Smooth muscle cell (in vitro differentiated cells): ENCODE data around the gene EDARADD. TPM values are rescaled to one million over a fixed set of nuclear protein-coding genes. Genes with fewer than 3 reads are reported as not detected.
"Not testable (repeated sequence)": the region's sequence is repeated elsewhere in the genome, so short reads cannot be mapped to it uniquely, and the experiment has no call there.

Source experiments
- DNase-seq: peaks from one replicate; lab custom pipeline; 2025; ENCODE audit not compliant: unreplicated experiment; lab: John Stamatoyannopoulos, UW
- H2AFZ ChIP-seq: fragments of 200-600 bp; sonication (generic); 2 replicates; pipeline ENCODE4 v1.6.0; 2016; ENCODE audit warnings: antibody characterized with exemption, low read depth, mild to moderate bottlenecking
- H3F3A ChIP-seq: fragments of 200-600 bp; sonication (generic); 2 replicates; pipeline ENCODE4 v1.6.0; 2017; ENCODE audit warnings: antibody characterized with exemption, low read depth
- H3K27ac ChIP-seq: fragments of 200-600 bp; sonication (generic); 2 replicates; pipeline ENCODE4 v1.5.1; 2016; ENCODE audit warnings: low read depth, mild to moderate bottlenecking
- H3K27me3 ChIP-seq: fragments of 200-600 bp; sonication (generic); 2 replicates; pipeline ENCODE4 v1.6.1; 2016; ENCODE audit warnings: low read depth, mild to moderate bottlenecking
- H3K36me3 ChIP-seq: fragments of 200-600 bp; sonication (generic); 2 replicates; pipeline ENCODE4 v1.5.1; 2016; ENCODE audit warnings: low read depth
- H3K4me1 ChIP-seq: fragments of 200-600 bp; sonication (generic); 2 replicates; pipeline ENCODE4 v1.5.1; 2016; ENCODE audit warnings: low read depth
- H3K4me2 ChIP-seq: fragments of 200-600 bp; sonication (generic); 2 replicates; pipeline ENCODE4 v1.6.0; 2016; ENCODE audit warnings: mild to moderate bottlenecking
- H3K4me3 ChIP-seq: fragments of 200-600 bp; sonication (generic); 2 replicates; pipeline ENCODE4 v1.5.1; 2016; ENCODE audit warnings: mild to moderate bottlenecking
- H3K79me2 ChIP-seq: fragments of 200-600 bp; sonication (generic); 2 replicates; pipeline ENCODE4 v1.6.0; 2016; ENCODE audit warnings: low read depth, mild to moderate bottlenecking
- H3K9ac ChIP-seq: fragments of 200-600 bp; sonication (generic); 2 replicates; pipeline ENCODE4 v1.6.0; 2016; ENCODE audit warnings: low read depth
- H3K9me3 ChIP-seq: fragments of 200-600 bp; sonication (generic); replicated peaks from 2 replicates; pipeline ENCODE4 v1.5.1; 2016; ENCODE audit warnings: low read depth
- H4K20me1 ChIP-seq: fragments of 200-600 bp; sonication (generic); 2 replicates; pipeline ENCODE4 v1.6.0; 2016; ENCODE audit warnings: low read depth
- CTCF ChIP-seq: fragments of 200-600 bp; sonication (generic); IDR thresholded peaks from 2 replicates; pipeline ENCODE4 v1.5.1; 2017; ENCODE audit warnings: borderline replicate concordance, mild to moderate bottlenecking, antibody characterized with exemption; ENCODE audit not compliant: insufficient read depth, poor library complexity, severe bottlenecking
- WGBS: methylation state at CpG from one replicate; pipeline ENCODE4 v1.1.7; 2016; ENCODE audit warnings: low lambda C conversion rate; 5-methylcytosine and 5-hydroxymethylcytosine counted together
- polyA plus RNA-seq: library from polyadenylated mRNA; unstranded; fragments of >200 nt; fragmentation: Nextera tagmentation; extraction: Ambion mirVana; gene quantifications from 2 replicates; pipeline ENCODE4 v1.2.1, GENCODE V29; 2016
- total RNA-seq: library from RNA; depleted of rRNA; stranded (reverse); fragments of >200 nt; gene quantifications from 2 replicates; pipeline ENCODE4 v1.2.3, GENCODE V29; 2014

The EDARADD gene
- total and polyA plus RNA-seq, 2 experiments from 2014 or later: 5.8 to 7.7 TPM

- Histone ChIP-seq H3K4me3 (no peak overlapping the region), H3F3A (no peaks in the 10 kb centered on the region), H3K9me3 (no peaks in the 10 kb centered on the region), H3K9ac (no peak overlapping the region), H3K4me2 (no peak overlapping the region), H3K36me3 (no peaks in the 10 kb centered on the region), H4K20me1 (no peaks in the 10 kb centered on the region), H3K4me1 (no peaks in the 10 kb centered on the region), H2AFZ (no peak overlapping the region), H3K79me2 (no peaks in the 10 kb centered on the region), H3K27ac (no peak overlapping the region), H3K27me3 (no peaks in the 10 kb centered on the region)
- no peak for DNase-seq
- WGBS: 89% methylated on average over 2 of the region's 2 CpGs
- TF ChIP-seq CTCF: no peak
Measured at GRCh38 chr1:236356141-236356540, 37.9 kb upstream of the EDARADD start.

- Histone ChIP-seq H2AFZ (no peak overlapping the region), H3K36me3 (no peaks in the 10 kb centered on the region), H3K27me3 (no peaks in the 10 kb centered on the region), H3K9me3 (no peaks in the 10 kb centered on the region), H3F3A (no peaks in the 10 kb centered on the region), H3K4me1 (no peaks in the 10 kb centered on the region), H4K20me1 (no peaks in the 10 kb centered on the region), H3K9ac (no peak overlapping the region), H3K27ac (no peak overlapping the region), H3K4me3 (no peak overlapping the region), H3K79me2 (no peaks in the 10 kb centered on the region), H3K4me2 (no peak overlapping the region)
- WGBS: 92% methylated on average over 7 of the region's 7 CpGs
- no peak for DNase-seq
- no peak for TF ChIP-seq CTCF
Measured at GRCh38 chr1:236361909-236362590, 32.0 kb upstream of the EDARADD start.

GRCh38 chr1:236363237-236363636, 30.8 kb upstream of the EDARADD start:
- Histone ChIP-seq H3K27ac (no peak overlapping the region), H3K36me3 (no peaks in the 10 kb centered on the region), H3F3A (no peaks in the 10 kb centered on the region), H3K4me2 (no peak overlapping the region), H3K4me1 (no peaks in the 10 kb centered on the region), H3K27me3 (no peaks in the 10 kb centered on the region), H3K9me3 (no peaks in the 10 kb centered on the region), H2AFZ (no peak overlapping the region), H4K20me1 (no peaks in the 10 kb centered on the region), H3K79me2 (no peaks in the 10 kb centered on the region), H3K4me3 (no peak overlapping the region), H3K9ac (no peak overlapping the region)
- 96% methylated on average over 5 of the region's 5 CpGs for WGBS
- no peak for TF ChIP-seq CTCF
- DNase-seq: no peak

GRCh38 chr1:236365999-236366570, 28.0 kb upstream of the EDARADD start:
- H3K9ac ChIP-seq: no peak overlapping the region
- no peaks in the 10 kb centered on the region for H3K27me3 ChIP-seq
- H3K36me3 ChIP-seq: no peaks in the 10 kb centered on the region
- H3K79me2 ChIP-seq: no peaks in the 10 kb centered on the region
- no peaks in the 10 kb centered on the region for H3K9me3 ChIP-seq
- 58% methylated on average over 7 of the region's 7 CpGs for WGBS
- no peak overlapping the region for H2AFZ ChIP-seq
- no peak for DNase-seq
- H4K20me1 ChIP-seq: no peaks in the 10 kb centered on the region
- H3K4me1 ChIP-seq: no peaks in the 10 kb centered on the region
- no peaks in the 10 kb centered on the region for H3F3A ChIP-seq
- no peak overlapping the region for H3K4me3 ChIP-seq
- no peak overlapping the region for H3K4me2 ChIP-seq
- no peak for TF ChIP-seq CTCF
- no peak overlapping the region for H3K27ac ChIP-seq

GRCh38 chr1:236366681-236367080, 27.4 kb upstream of the EDARADD start:
- not testable (repeated sequence) for H3K4me3 ChIP-seq, H3K79me2 ChIP-seq, DNase-seq, H3K9ac ChIP-seq, H3F3A ChIP-seq, H3K4me2 ChIP-seq, H3K36me3 ChIP-seq, H4K20me1 ChIP-seq, H3K27ac ChIP-seq, H2AFZ ChIP-seq, H3K27me3 ChIP-seq, H3K9me3 ChIP-seq, H3K4me1 ChIP-seq
- WGBS: 95% methylated on average over 12 of the region's 12 CpGs
